Measurements from ENCODE around the gene IQGAP1.
A peak's percentile ranks its signal among the peaks of the same experiment; 100 is the strongest.

The IQGAP1 gene

GRCh38 chr15:90348456-90348855, 39.6 kb upstream of the IQGAP1 start:
- no peak for DNase-seq (ENCODE audit: low read depth)
- TF ChIP-seq, protein P1, sequence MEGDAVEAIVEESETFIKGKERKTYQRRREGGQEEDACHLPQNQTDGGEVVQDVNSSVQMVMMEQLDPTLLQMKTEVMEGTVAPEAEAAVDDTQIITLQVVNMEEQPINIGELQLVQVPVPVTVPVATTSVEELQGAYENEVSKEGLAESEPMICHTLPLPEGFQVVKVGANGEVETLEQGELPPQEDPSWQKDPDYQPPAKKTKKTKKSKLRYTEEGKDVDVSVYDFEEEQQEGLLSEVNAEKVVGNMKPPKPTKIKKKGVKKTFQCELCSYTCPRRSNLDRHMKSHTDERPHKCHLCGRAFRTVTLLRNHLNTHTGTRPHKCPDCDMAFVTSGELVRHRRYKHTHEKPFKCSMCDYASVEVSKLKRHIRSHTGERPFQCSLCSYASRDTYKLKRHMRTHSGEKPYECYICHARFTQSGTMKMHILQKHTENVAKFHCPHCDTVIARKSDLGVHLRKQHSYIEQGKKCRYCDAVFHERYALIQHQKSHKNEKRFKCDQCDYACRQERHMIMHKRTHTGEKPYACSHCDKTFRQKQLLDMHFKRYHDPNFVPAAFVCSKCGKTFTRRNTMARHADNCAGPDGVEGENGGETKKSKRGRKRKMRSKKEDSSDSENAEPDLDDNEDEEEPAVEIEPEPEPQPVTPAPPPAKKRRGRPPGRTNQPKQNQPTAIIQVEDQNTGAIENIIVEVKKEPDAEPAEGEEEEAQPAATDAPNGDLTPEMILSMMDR (conservative IDR thresholded peaks at IDR 0.05; ENCODE audit: low read length) = no peak

GRCh38 chr15:90349072-90349471, 39.0 kb upstream of the IQGAP1 start:
- TF ChIP-seq, protein P1 (conservative IDR thresholded peaks at IDR 0.05; ENCODE audit: low read length) = no peak
- DNase-seq (ENCODE audit: low read depth) = no peak
- H3K4me3 ChIP-seq (ENCODE audit: low read length) = no peak overlapping the region

More at GRCh38 chr15:90348456-90348855, 39.6 kb upstream of the IQGAP1 start:
- no peak overlapping the region for H3K4me3 ChIP-seq (ENCODE audit: low read length)

GRCh38 chr15:90349821-90350220, 38.2 kb upstream of the IQGAP1 start:
- TF ChIP-seq, protein P1 (conservative IDR thresholded peaks at IDR 0.05; ENCODE audit: low read length) = no peak
- no peak for DNase-seq (ENCODE audit: low read depth)
- H3K4me3 ChIP-seq (ENCODE audit: low read length) = no peak overlapping the region

DNA sequence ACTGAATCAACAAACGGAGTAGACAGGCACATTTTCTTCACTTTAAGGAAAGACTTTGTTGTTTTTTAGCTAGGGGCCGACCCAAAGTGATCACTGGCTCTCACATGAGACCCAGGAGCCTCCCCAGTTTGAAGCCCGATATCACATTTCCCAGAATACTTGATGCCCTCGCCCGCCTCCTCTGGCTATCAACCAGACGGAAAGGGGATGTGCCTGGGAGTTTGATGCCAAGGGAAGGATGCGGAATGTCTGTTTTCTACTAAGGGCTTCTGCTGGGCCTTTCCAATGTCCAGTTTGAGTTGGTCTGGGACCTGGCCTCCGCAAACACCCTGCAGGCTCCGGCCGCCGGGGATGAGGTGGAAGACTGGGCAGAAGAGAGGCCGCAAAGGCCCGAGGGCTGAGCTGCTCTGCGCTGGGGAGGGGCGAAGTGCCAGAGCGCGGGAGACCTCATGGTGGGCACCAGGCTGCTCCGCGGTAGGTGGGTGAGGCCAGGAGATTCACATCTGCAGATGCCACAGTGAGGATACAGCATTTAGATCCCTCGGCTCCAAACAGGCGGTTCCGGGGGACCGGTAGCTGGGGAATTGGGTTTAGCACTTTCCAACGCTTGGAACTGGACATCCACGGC, 36.4 kb upstream of the IQGAP1 start:
- H3K4me3 ChIP-seq (ENCODE audit: low read length) = peak overlapping the region; percentile 79
- DNase-seq (ENCODE audit: low read depth) = no peak
- TF ChIP-seq, protein P1 (conservative IDR thresholded peaks at IDR 0.05; ENCODE audit: low read length) = no peak

GRCh38 chr15:90352107-90352893, 35.7 kb upstream of the IQGAP1 start, which contains the start of gene ZNF774:
Gene ZNF774 (plus strand): TSS chr15:90352284. CDS start chr15:90354661, 2,377 bp downstream.
- peak; percentile 92 for DNase-seq (ENCODE audit: low read depth)
- H3K4me3 ChIP-seq (ENCODE audit: low read length) = peak within 1 kb of the TSS; percentile 79
- TF ChIP-seq, protein P1 (conservative IDR thresholded peaks at IDR 0.05; ENCODE audit: low read length) = no peak

DNA sequence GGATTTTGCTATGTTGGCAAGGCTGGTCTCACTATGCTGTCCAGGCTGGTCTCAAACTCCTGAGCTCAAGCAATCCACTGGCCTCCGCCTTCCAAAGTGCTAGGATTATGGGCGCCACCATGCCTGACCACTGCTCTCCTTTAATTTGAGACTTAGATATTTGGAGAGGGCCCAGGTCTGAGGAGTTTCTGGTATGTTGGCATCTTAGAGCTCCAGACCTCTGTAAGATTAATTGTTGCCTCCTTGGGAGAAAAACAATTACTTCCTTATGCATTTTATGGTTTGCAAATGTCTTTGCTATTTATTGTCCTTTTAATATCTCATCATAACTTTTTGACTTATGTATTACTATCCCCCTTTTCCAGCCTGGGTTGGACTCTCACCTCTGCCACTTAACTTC, 33.1 kb upstream of the IQGAP1 start:
- peak; percentile 79 for DNase-seq (ENCODE audit: low read depth)
- no peak overlapping the region for H3K4me3 ChIP-seq (ENCODE audit: low read length)
- TF ChIP-seq, protein P1 (conservative IDR thresholded peaks at IDR 0.05; ENCODE audit: low read length) = no peak
